NCI-H2029 treated with DMSO at 0.1 percent for 48 hours (cell line): ENCODE results near the gene COL18A1.
"Not testable (repeated sequence)": the region's sequence is repeated elsewhere in the genome, so short reads cannot be mapped to it uniquely, and the experiment has no call there.

Experiments
- DNase-seq: peaks from one replicate; lab custom pipeline; 2025; lab: John Stamatoyannopoulos, UW

Gene COL18A1

GRCh38 chr21:45494851-45495680, 90.1 kb downstream of the COL18A1 start:
- DNase-seq = no peak

GRCh38 chr21:45496151-45496967, 91.4 kb downstream of the COL18A1 start:
- DNase-seq = no peak

- no peak for DNase-seq
These were observed 92.2 kb downstream of the COL18A1 start for GRCh38 chr21:45496968-45497845.

GRCh38 chr21:45497846-45498645, 93.1 kb downstream of the COL18A1 start:
- no peak for DNase-seq

GRCh38 chr21:45498646-45499000, 93.7 kb downstream of the COL18A1 start:
- no peak for DNase-seq

- DNase-seq = no peak
These were observed 94.3 kb downstream of the COL18A1 start for GRCh38 chr21:45499201-45499750.

GRCh38 chr21:45499970-45500577, 95.1 kb downstream of the COL18A1 start:
- DNase-seq = no peak

GRCh38 chr21:45501081-45502005, 96.4 kb downstream of the COL18A1 start:
- DNase-seq = not testable (repeated sequence)

GRCh38 chr21:45502006-45502345, 97.0 kb downstream of the COL18A1 start:
- DNase-seq = no peak

- no peak for DNase-seq
These were observed 97.6 kb downstream of the COL18A1 start for GRCh38 chr21:45502600-45502999.

- DNase-seq = not testable (repeated sequence)
These were observed 98.3 kb downstream of the COL18A1 start for GRCh38 chr21:45503226-45503625.

- DNase-seq = no peak
These were observed 99.1 kb downstream of the COL18A1 start for GRCh38 chr21:45504021-45504515.

- DNase-seq = no peak
These were observed 99.8 kb downstream of the COL18A1 start for GRCh38 chr21:45504516-45505415.

- no peak for DNase-seq
These were observed 100.6 kb downstream of the COL18A1 start for GRCh38 chr21:45505416-45506021.

GRCh38 chr21:45506241-45506817, 101.4 kb downstream of the COL18A1 start:
- DNase-seq = no peak

- no peak for DNase-seq
These were observed 102.0 kb downstream of the COL18A1 start for GRCh38 chr21:45506836-45507522.

GRCh38 chr21:45507523-45507875, 102.5 kb downstream of the COL18A1 start:
- no peak for DNase-seq
